Tibial artery (tissue), 4 donors: Measurements from ENCODE around the gene ATP6V0E2.

Experiments used
- DNase-seq, 2 donors: peaks; one replicate each; pipeline ENCODE4 v3.0.0-alpha.2; 2019
- H3K27ac ChIP-seq, 2 donors: fragments of 200-600 bp; sonication (generic) in 1 of 2; 1 replicate in 1 of 2; 2 replicates in 1 of 2; pipeline ENCODE4 v1.5.1; 2018 to 2019; ENCODE audit warnings: mild to moderate bottlenecking in 1 of 2
- H3K27me3 ChIP-seq, 2 donors: fragments of 200-600 bp; sonication (generic) in 1 of 2; one replicate each; pipeline versions ENCODE4 v1.5.1 to v1.6.0; 2016 to 2019
- H3K36me3 ChIP-seq, 3 donors: fragments of 200-600 bp; sonication (generic) in 2 of 3; one replicate each; pipeline ENCODE4 v1.5.1; 2016 to 2019; ENCODE audit warnings: mild to moderate bottlenecking in 2 of 3
- H3K4me1 ChIP-seq, 4 donors: fragments of 200-600 bp; sonication (generic) in 2 of 4; 1 replicate in 3 of 4; 2 replicates in 1 of 4; pipeline ENCODE4 v1.5.1; 2016 to 2019
- H3K4me3 ChIP-seq, 2 donors: fragments of 200-600 bp; sonication (generic) in 1 of 2; 1 replicate in 1 of 2; 2 replicates in 1 of 2; pipeline ENCODE4 v1.5.1; 2018 to 2019; ENCODE audit warnings: mild to moderate bottlenecking in 2 of 2
- H3K9me3 ChIP-seq, 3 donors: fragments of 200-600 bp; sonication (generic) in 1 of 3; one replicate each; pipeline ENCODE4 v1.5.1; 2016 to 2019
- CTCF ChIP-seq, 2 experiments: fragments of 200-600 bp in 1 of 2; fragments of 450-650 bp in 1 of 2; IDR thresholded peaks; one replicate each; pipeline ENCODE4 v1.5.1; 2017 to 2019; ENCODE audit warnings: antibody characterized with exemption in 2 of 2, mild to moderate bottlenecking in 1 of 2, moderate library complexity in 1 of 2
- intact Hi-C: fragments of 100-400 bp; cut with DNase I; formaldehyde crosslinking; loops from one replicate; pipeline ENCODE4 v1.15.0; 2023; ENCODE audit warnings: low total_unique reads

The ATP6V0E2 gene

GRCh38 chr7:149866139-149866778, 7.5 kb upstream of the ATP6V0E2 start:
- intact Hi-C loops: no loop called here

GRCh38 chr7:149866779-149867447, 6.9 kb upstream of the ATP6V0E2 start:
- DNase-seq: no peak
- Histone ChIP-seq H3K9me3 (no peaks in the 10 kb centered on the region), H3K36me3 (peaks cover 21 to 60% (median 44%) of the 10 kb centered on the region in 3 donors), H3K4me3 (no peak overlapping the region), H3K27ac (no peak overlapping the region), H3K27me3 (no peaks in the 10 kb centered on the region), H3K4me1 (no peaks in the 10 kb centered on the region)
- intact Hi-C loops: no loop called here
- TF ChIP-seq CTCF (IDR thresholded peaks at IDR 0.05): no peak

More at GRCh38 chr7:149866139-149866778, 7.5 kb upstream of the ATP6V0E2 start:
- Histone ChIP-seq H3K36me3 (peaks cover 27 to 66% (median 50%) of the 10 kb centered on the region in 3 donors), H3K9me3 (no peaks in the 10 kb centered on the region), H3K4me1 (no peaks in the 10 kb centered on the region), H3K27ac (no peak overlapping the region), H3K4me3 (no peak overlapping the region), H3K27me3 (no peaks in the 10 kb centered on the region)
- TF ChIP-seq CTCF (IDR thresholded peaks at IDR 0.05): no peak
- DNase-seq: no peak

- H3K27me3 ChIP-seq: no peaks in the 10 kb centered on the region
- no peak for TF ChIP-seq CTCF (IDR thresholded peaks at IDR 0.05)
- H3K9me3 ChIP-seq: no peaks in the 10 kb centered on the region
- intact Hi-C loops: no loop called here
- no peak overlapping the region for H3K27ac ChIP-seq
- peaks cover 0 to 9% (median 7%) of the 10 kb centered on the region in 4 donors for H3K4me1 ChIP-seq
- DNase-seq: no peak
- no peak overlapping the region for H3K4me3 ChIP-seq
- H3K36me3 ChIP-seq: peaks cover 11 to 49% (median 33%) of the 10 kb centered on the region in 3 donors
These were observed 5.8 kb upstream of the ATP6V0E2 start for GRCh38 chr7:149867762-149868622.

GRCh38 chr7:149868623-149869290, 5.0 kb upstream of the ATP6V0E2 start:
- DNase-seq: no peak
- Histone ChIP-seq H3K4me1 (peaks cover 0 to 14% (median 7%) of the 10 kb centered on the region in 4 donors), H3K27me3 (no peaks in the 10 kb centered on the region), H3K27ac (no peak overlapping the region), H3K4me3 (no peak overlapping the region), H3K36me3 (peaks cover 8 to 41% (median 25%) of the 10 kb centered on the region in 3 donors), H3K9me3 (no peaks in the 10 kb centered on the region)
- no peak for TF ChIP-seq CTCF (IDR thresholded peaks at IDR 0.05)
- intact Hi-C loops: no loop called here

GRCh38 chr7:149869291-149869650, 4.5 kb upstream of the ATP6V0E2 start:
- Histone ChIP-seq H3K9me3 (no peaks in the 10 kb centered on the region), H3K27ac (no peak overlapping the region), H3K4me3 (no peak overlapping the region), H3K27me3 (no peaks in the 10 kb centered on the region), H3K4me1 (peaks cover 0 to 14% (median 11%) of the 10 kb centered on the region in 4 donors), H3K36me3 (peaks cover 3 to 36% (median 20%) of the 10 kb centered on the region in 3 donors)
- intact Hi-C loops: no loop called here
- no peak for TF ChIP-seq CTCF (IDR thresholded peaks at IDR 0.05)
- DNase-seq: no peak
